Measurements from ENCODE around the gene SNU13.

The SNU13 gene

DNA sequence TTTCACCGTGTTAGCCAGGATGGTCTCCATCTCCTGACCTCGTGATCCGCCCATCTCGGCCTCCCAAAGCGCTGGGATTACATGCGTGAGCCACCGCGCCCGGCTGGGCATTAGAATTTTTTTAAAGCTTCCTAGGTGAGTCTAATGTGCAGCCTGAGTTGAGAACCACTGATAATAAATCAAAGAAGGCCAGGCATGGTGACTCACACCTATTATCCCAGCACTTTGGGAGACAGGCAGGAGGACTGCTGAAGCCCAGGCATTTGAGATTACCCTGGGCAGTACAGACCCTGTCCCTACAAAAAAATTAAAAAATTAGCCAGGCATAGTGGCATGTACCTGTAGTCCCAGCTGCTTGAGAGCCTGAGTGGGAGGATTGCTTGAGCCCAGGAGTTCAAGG is 24.3 kb upstream of the SNU13 start:
- no peak for DNase-seq (ENCODE audit: low spot score)
- in situ Hi-C loops (cut with MboI; ENCODE audit: low sequenced_read_pairs, unreplicated experiment) = no loop called here
- TF ChIP-seq, protein P1, sequence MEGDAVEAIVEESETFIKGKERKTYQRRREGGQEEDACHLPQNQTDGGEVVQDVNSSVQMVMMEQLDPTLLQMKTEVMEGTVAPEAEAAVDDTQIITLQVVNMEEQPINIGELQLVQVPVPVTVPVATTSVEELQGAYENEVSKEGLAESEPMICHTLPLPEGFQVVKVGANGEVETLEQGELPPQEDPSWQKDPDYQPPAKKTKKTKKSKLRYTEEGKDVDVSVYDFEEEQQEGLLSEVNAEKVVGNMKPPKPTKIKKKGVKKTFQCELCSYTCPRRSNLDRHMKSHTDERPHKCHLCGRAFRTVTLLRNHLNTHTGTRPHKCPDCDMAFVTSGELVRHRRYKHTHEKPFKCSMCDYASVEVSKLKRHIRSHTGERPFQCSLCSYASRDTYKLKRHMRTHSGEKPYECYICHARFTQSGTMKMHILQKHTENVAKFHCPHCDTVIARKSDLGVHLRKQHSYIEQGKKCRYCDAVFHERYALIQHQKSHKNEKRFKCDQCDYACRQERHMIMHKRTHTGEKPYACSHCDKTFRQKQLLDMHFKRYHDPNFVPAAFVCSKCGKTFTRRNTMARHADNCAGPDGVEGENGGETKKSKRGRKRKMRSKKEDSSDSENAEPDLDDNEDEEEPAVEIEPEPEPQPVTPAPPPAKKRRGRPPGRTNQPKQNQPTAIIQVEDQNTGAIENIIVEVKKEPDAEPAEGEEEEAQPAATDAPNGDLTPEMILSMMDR (IDR thresholded peaks at IDR 0.05; ENCODE audit: borderline replicate concordance, control extremely low read depth, extremely low read depth, insufficient read depth, missing control alignments) = no peak

DNA sequence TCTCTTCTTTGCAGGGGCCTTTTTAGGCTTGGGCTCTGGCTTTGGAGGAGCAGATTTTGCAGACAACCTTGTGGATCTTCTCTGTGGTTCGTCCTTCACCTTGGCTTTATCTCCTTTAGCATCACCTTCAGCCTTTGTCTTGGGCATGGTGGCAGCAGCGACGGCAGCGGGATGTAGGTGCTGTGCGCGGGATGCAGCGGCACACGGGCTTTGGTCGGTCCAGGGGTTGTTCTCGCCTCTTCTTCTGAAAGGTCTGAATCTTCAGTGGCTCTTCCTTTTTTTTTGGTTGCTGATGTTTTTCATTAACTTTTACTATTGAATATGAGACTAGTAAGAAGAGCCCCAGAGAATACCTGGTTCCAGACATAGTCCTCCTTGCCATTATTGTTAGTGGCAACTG is 20.7 kb upstream of the SNU13 start:
- no peak for DNase-seq (ENCODE audit: low spot score)
- TF ChIP-seq, protein P1 (IDR thresholded peaks at IDR 0.05; ENCODE audit: borderline replicate concordance, control extremely low read depth, extremely low read depth, insufficient read depth, missing control alignments) = no peak
- in situ Hi-C loops (cut with MboI; ENCODE audit: low sequenced_read_pairs, unreplicated experiment) = no loop called here

DNA sequence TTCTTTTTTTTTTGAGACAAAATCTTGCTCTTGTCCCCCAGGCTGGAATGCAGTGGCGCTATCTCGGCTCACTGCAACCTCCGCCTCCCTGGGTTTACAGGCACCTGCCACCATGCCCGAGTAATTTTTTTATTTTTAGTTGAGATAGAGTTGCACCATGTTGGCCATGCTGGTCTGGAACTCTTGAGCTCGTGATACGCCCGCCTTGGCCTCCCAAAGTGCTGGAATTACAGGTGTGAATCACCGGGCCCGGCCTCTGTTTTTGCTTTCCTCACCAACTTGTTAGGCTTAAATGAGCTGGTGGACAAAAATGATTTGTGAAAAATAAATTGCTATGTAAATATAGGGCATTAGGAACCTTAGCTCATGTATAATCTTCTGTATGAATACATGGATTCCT is 14.1 kb upstream of the SNU13 start:
- in situ Hi-C loops (cut with MboI; ENCODE audit: low sequenced_read_pairs, unreplicated experiment) = loop anchor here (5.0 kb wide), 1 partner anchor 240 kb away; no protein-coding TSS in a partner anchor
- TF ChIP-seq, protein P1 (IDR thresholded peaks at IDR 0.05; ENCODE audit: borderline replicate concordance, control extremely low read depth, extremely low read depth, insufficient read depth, missing control alignments) = no peak
- no peak for DNase-seq (ENCODE audit: low spot score)

DNA sequence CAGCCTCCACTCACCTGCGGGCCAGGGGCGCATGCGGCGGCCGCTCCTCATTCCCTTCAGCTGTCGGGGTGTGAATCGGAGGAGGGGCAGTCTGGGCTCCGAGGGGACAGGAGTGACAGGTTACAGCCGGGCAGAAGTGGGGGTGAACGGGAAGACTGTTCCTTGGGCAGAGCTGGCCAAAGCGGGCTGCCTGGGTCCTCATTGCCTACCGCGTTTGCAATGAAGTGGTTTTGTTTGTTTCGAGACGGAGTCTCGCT is 11.4 kb upstream of the SNU13 start:
- in situ Hi-C loops (cut with MboI; ENCODE audit: low sequenced_read_pairs, unreplicated experiment) = loop anchor here (5.0 kb wide), 1 partner anchor 242 kb away; no protein-coding TSS in a partner anchor
- no peak for DNase-seq (ENCODE audit: low spot score)
- TF ChIP-seq, protein P1 (IDR thresholded peaks at IDR 0.05; ENCODE audit: borderline replicate concordance, control extremely low read depth, extremely low read depth, insufficient read depth, missing control alignments) = no peak

DNA sequence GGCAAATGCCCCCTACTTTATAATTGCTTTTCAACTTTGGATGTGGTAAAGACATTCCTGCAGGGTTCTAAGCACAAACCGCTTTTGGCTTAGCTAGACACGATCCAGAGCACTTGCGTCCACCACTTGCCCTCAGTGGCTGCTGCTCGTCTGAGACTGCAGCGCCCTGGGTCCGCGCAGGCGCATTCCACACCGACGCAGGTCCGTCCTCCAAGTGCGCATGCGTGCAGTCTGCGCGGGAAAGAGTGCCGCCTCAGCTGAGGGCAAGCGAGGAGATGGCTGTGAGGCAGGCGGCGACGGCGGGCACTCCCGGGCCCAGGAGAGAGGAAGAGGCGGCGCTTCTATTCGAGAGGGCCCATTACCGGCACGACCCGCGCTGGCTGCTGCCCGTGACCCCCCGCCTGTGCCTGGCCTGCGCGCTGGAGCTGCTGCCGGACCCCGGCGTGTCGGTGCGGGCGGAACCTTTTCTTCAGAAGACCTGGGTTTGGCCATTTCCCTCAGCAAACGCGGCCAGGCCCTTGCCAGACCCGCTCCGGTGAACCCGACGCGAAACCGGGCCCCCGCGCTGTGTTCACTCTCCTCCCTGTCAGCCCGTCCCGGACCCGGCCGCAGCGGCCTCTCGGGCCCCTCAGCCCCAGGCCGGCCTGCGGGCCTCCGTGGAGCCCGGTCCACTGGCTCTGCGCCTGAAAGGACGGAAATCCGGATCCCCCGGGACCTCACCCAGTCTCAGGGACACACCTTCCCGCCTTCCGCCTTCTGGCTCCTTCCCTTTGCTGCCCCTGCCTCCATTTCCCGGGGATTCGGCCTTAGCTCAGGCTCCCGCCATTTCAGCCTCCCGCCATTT is 10.8 kb upstream of the SNU13 start, which contains the start of gene MEI1:
MEI1 (plus strand) TSS at position 240 of the 844 bp plus-strand sequence; CDS start at position 276, 36 bp downstream.
- TF ChIP-seq, protein P1 (IDR thresholded peaks at IDR 0.05; ENCODE audit: borderline replicate concordance, control extremely low read depth, extremely low read depth, insufficient read depth, missing control alignments) = no peak
- in situ Hi-C loops (cut with MboI; ENCODE audit: low sequenced_read_pairs, unreplicated experiment) = loop anchor here (5.0 kb wide), 1 partner anchor 243 kb away; no protein-coding TSS in a partner anchor
- peak; percentile 93 for DNase-seq (ENCODE audit: low spot score)

DNA sequence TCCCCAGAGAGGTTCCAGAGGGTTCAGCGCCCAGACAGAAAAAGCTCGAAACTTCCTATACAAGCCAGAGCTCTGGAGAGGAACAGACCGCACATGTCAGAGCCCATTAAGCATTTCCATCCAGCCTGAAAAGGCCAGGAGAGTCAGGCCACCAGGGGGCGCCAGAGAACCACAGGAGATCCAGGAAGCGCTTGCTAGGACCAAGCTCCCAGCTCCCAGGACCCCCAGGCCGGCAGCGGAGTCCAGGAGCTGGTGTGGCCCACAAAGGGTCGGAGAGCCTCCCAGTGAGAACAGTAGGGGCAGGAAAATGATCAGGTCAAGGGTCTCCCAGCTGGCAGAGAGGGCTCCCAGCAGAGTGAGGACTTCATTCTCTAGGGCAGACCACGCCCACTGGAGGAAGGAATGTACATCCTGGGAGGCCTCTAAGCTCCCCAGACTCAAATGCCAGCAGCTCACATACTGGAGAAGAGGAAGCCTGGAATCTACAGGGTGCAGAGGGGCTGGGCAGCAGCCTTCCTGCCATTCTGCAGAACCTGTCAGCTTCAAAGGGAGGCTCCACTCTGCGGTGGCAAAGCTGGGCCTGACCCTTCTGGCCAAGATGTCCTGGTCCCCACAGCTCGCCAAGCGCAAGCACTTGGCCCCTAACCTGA is 8.6 kb upstream of the SNU13 start:
- DNase-seq (ENCODE audit: low spot score) = peak; percentile 90
- TF ChIP-seq, protein P1 (IDR thresholded peaks at IDR 0.05; ENCODE audit: borderline replicate concordance, control extremely low read depth, extremely low read depth, insufficient read depth, missing control alignments) = peak; percentile 95
- in situ Hi-C loops (cut with MboI; ENCODE audit: low sequenced_read_pairs, unreplicated experiment) = no loop called here
